GM23338 (cell line): Measurements from ENCODE around the gene IGF2BP1. TPM values are rescaled to one million over a fixed set of nuclear protein-coding genes. Genes with fewer than 3 reads are reported as not detected.

ENCODE experiments used
- ATAC-seq: fragments of 200-7000 bp; cut with Tn5 transposase; 3 replicates; pipeline ENCODE4 v1.9.1; 2020
- DNase-seq: peaks from one replicate; pipeline ENCODE4 v3.0.0-alpha.2; 2015; ENCODE audit warnings: low spot score
- H2AFZ ChIP-seq: fragments of 200-600 bp; sonication (generic); 2 replicates; pipeline ENCODE4 v1.8.0; 2016; ENCODE audit warnings: antibody characterized with exemption, mild to moderate bottlenecking, moderate library complexity
- H3F3A ChIP-seq: fragments of 200-600 bp; sonication (generic); replicated peaks from 2 replicates; pipeline ENCODE4 v1.8.0; 2017; ENCODE audit warnings: antibody characterized with exemption, mixed run types, low read depth
- H3K27ac ChIP-seq: fragments of 200-600 bp; sonication (generic); 2 replicates; pipeline ENCODE4 v1.6.1; 2016; ENCODE audit warnings: low read depth
- H3K27me3 ChIP-seq: fragments of 200-600 bp; sonication (generic); 2 replicates; pipeline ENCODE4 v1.8.0; 2016; ENCODE audit warnings: mild to moderate bottlenecking, mixed run types, moderate library complexity; ENCODE audit not compliant: insufficient read depth
- H3K36me3 ChIP-seq: fragments of 200-600 bp; sonication (generic); 2 replicates; pipeline ENCODE4 v1.8.0; 2016; ENCODE audit warnings: mild to moderate bottlenecking; ENCODE audit not compliant: insufficient read depth
- H3K4me1 ChIP-seq: fragments of 200-600 bp; sonication (generic); 2 replicates; pipeline ENCODE4 v1.8.0; 2016; ENCODE audit warnings: mild to moderate bottlenecking, moderate library complexity; ENCODE audit not compliant: insufficient read depth
- H3K4me2 ChIP-seq: fragments of 200-600 bp; sonication (generic); 2 replicates; pipeline ENCODE4 v1.7.1; 2017; ENCODE audit warnings: mixed run types
- H3K4me3 ChIP-seq: fragments of 200-600 bp; sonication (generic); 2 replicates; pipeline ENCODE4 v1.6.1; 2016; ENCODE audit warnings: mixed run types
- H3K79me2 ChIP-seq: fragments of 200-600 bp; sonication (generic); replicated peaks from 2 replicates; pipeline ENCODE4 v1.8.0; 2017; ENCODE audit warnings: mild to moderate bottlenecking; ENCODE audit not compliant: insufficient read depth
- H3K9me2 ChIP-seq: fragments of 200-600 bp; sonication (generic); 2 replicates; pipeline ENCODE4 v1.8.0; 2017; ENCODE audit not compliant: insufficient read depth
- H4K20me1 ChIP-seq: fragments of 200-600 bp; sonication (generic); replicated peaks from 2 replicates; pipeline ENCODE4 v1.8.0; 2017; ENCODE audit warnings: mild to moderate bottlenecking; ENCODE audit not compliant: insufficient read depth
- H3K27ac Mint-ChIP-seq: 2 replicates; pipeline ENCODE4 v1.8.0; 2020; ENCODE audit warnings: inconsistent platforms, mild to moderate bottlenecking, moderate library complexity, mixed read lengths
- H3K27me3 Mint-ChIP-seq: 3 replicates; pipeline ENCODE4 v1.8.0; 2022; ENCODE audit warnings: low read depth, mild to moderate bottlenecking, moderate library complexity, mixed read lengths, inconsistent platforms; ENCODE audit not compliant: insufficient read depth, poor library complexity
- H3K36me3 Mint-ChIP-seq: 3 replicates; pipeline ENCODE4 v1.8.0; 2021; ENCODE audit warnings: low read depth, mild to moderate bottlenecking, inconsistent platforms, moderate library complexity, mixed read lengths
- H3K4me1 Mint-ChIP-seq: 3 replicates; pipeline ENCODE4 v1.8.0; 2020; ENCODE audit warnings: mild to moderate bottlenecking, inconsistent platforms, mixed read lengths
- H3K4me3 Mint-ChIP-seq: 3 replicates; pipeline ENCODE4 v1.8.0; 2021; ENCODE audit warnings: moderate library complexity, mild to moderate bottlenecking, inconsistent platforms, mixed read lengths
- H3K9me3 Mint-ChIP-seq: 3 replicates; pipeline ENCODE4 v1.8.0; 2020; ENCODE audit warnings: moderate library complexity, mild to moderate bottlenecking, inconsistent platforms, mixed read lengths
- CREB1 ChIP-seq: fragments of 250-450 bp; sonication (Bioruptor Pico); IDR thresholded peaks from 2 replicates; pipeline ENCODE4 v1.5.0; 2020; ENCODE audit warnings: low read depth, mild to moderate bottlenecking, moderate library complexity
- CTCF ChIP-seq, 2 experiments: fragments of 200-600 bp in 1 of 2; sonication (generic) in 1 of 2; conservative IDR thresholded peaks; 2 replicates each; pipeline versions ENCODE4 v1.5.1 to v1.6.1; 2016 to 2017; ENCODE audit warnings: antibody characterized with exemption in 2 of 2, low read depth in 2 of 2, mild to moderate bottlenecking in 2 of 2, moderate library complexity in 1 of 2
- EZH2 ChIP-seq: fragments of 200-600 bp; sonication (generic); IDR thresholded peaks from one replicate; pipeline ENCODE4 v1.8.0; 2017; ENCODE audit warnings: antibody characterized with exemption, mild to moderate bottlenecking, low read depth; ENCODE audit not compliant: unreplicated experiment
- EZH2phosphoT487 ChIP-seq: fragments of 200-600 bp; sonication (generic); IDR thresholded peaks from one replicate; pipeline ENCODE4 v1.8.1; 2018; ENCODE audit warnings: antibody characterized with exemption; ENCODE audit not compliant: unreplicated experiment
- JUNB ChIP-seq: IDR thresholded peaks from one replicate; pipeline ENCODE4 v1.6.1; 2016; ENCODE audit warnings: antibody characterized with exemption; ENCODE audit not compliant: unreplicated experiment
- NANOG ChIP-seq: IDR thresholded peaks from 2 replicates; pipeline ENCODE4 v1.6.1; 2016; ENCODE audit warnings: antibody characterized with exemption, borderline replicate concordance
- POLR2AphosphoS5 ChIP-seq: IDR thresholded peaks from 2 replicates; pipeline ENCODE4 v1.6.1; 2016; ENCODE audit warnings: antibody characterized with exemption, low read depth
- STAT1 ChIP-seq: IDR thresholded peaks from one replicate; pipeline ENCODE4 v1.6.1; 2016; ENCODE audit warnings: antibody characterized with exemption; ENCODE audit not compliant: unreplicated experiment
- ZNF114 ChIP-seq: fragments of 250-450 bp; sonication (Bioruptor Pico); IDR thresholded peaks from 2 replicates; pipeline ENCODE4 v1.5.0; 2020; ENCODE audit warnings: mild to moderate bottlenecking, moderate library complexity
- ZNF331 ChIP-seq: fragments of 250-450 bp; sonication (Bioruptor Pico); IDR thresholded peaks from 2 replicates; pipeline ENCODE4 v1.5.0; 2020; ENCODE audit warnings: low read depth, mild to moderate bottlenecking, moderate library complexity
- ZNF462 ChIP-seq: fragments of 250-450 bp; sonication (Bioruptor Pico); IDR thresholded peaks from 2 replicates; pipeline ENCODE4 v1.5.0; 2020; ENCODE audit warnings: mild to moderate bottlenecking, moderate library complexity
- polyA plus RNA-seq: library from polyadenylated mRNA; unstranded; fragments of >200 nt; fragmentation: Nextera tagmentation; extraction: Ambion mirVana; gene quantifications from 2 replicates; pipeline ENCODE4 v1.2.1, GENCODE V29; 2016
- total RNA-seq: library from RNA; depleted of rRNA; stranded (reverse); fragments of >200 nt; shearing (Covaris generic); gene quantifications from 2 replicates; pipeline ENCODE4 v1.2.3, GENCODE V29; 2014
- TF ChIP-seq, protein P1 (sequence below): IDR thresholded peaks from one replicate; pipeline ENCODE4 v1.6.1; 2018; ENCODE audit warnings: antibody characterized with exemption; ENCODE audit not compliant: unreplicated experiment
- TF ChIP-seq, protein P2 (sequence below): IDR thresholded peaks from 2 replicates; pipeline ENCODE4 v1.6.1; 2016; ENCODE audit warnings: antibody characterized with exemption

IGF2BP1 gene
- total and polyA plus RNA-seq, 2 experiments from 2014 or later: 68.6 to 249 TPM

DNA sequence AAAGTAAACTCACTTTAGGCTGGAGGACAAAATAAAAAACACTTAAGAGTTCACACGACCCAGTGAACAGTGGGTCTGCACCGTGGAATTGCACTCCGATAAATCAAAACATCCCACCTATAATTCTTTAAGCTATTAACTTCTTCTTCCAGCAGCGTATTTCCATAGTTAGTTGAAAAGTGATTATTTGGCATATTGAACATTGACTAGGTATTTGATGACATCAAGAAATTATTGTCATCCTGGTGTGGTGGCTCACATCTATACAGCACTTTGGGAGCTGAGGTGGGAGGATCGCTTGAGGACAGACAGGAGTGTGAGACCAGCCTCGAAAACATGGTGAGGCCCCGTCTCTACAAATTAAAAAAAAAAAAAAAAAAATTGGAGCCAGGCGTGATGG, 23.4 kb downstream of the IGF2BP1 start:
- Histone ChIP-seq H3K79me2 (peaks cover 93% of the 10 kb centered on the region), H3K27ac (peak overlapping the region; percentile 100), H3K4me2 (peak overlapping the region; percentile 77), H3F3A (peaks cover 55% of the 10 kb centered on the region), H2AFZ (no peak overlapping the region), H3K27me3 (no peaks in the 10 kb centered on the region), H3K36me3 (peaks cover 19% of the 10 kb centered on the region), H3K9me2 (peaks cover 3% of the 10 kb centered on the region; the same call in 1 of the 2 replicates), H3K4me3 (peak overlapping the region; percentile 51; the same call in 1 of the 2 replicates), H3K4me1 (peaks cover 86% of the 10 kb centered on the region), H4K20me1 (peaks cover 45% of the 10 kb centered on the region)
- H3K4me1 Mint-ChIP-seq: peaks cover 86% of the 10 kb centered on the region
- H3K36me3 Mint-ChIP-seq: peaks cover 60% of the 10 kb centered on the region
- TF ChIP-seq STAT1 (no peak), ZNF331 (CRISPR knock-in tag) (no peak), ZNF114 (CRISPR knock-in tag) (no peak), CREB1 (CRISPR knock-in tag) (no peak), EZH2phosphoT487 (no peak), ZNF462 (no peak), CTCF (conservative IDR thresholded peaks at IDR 0.05; ENCODE audit: low read depth in 2 of 2) (no peak), POLR2AphosphoS5 (no peak), NANOG (no peak), JUNB (no peak), EZH2 (no peak)
- TF ChIP-seq, protein P1, sequence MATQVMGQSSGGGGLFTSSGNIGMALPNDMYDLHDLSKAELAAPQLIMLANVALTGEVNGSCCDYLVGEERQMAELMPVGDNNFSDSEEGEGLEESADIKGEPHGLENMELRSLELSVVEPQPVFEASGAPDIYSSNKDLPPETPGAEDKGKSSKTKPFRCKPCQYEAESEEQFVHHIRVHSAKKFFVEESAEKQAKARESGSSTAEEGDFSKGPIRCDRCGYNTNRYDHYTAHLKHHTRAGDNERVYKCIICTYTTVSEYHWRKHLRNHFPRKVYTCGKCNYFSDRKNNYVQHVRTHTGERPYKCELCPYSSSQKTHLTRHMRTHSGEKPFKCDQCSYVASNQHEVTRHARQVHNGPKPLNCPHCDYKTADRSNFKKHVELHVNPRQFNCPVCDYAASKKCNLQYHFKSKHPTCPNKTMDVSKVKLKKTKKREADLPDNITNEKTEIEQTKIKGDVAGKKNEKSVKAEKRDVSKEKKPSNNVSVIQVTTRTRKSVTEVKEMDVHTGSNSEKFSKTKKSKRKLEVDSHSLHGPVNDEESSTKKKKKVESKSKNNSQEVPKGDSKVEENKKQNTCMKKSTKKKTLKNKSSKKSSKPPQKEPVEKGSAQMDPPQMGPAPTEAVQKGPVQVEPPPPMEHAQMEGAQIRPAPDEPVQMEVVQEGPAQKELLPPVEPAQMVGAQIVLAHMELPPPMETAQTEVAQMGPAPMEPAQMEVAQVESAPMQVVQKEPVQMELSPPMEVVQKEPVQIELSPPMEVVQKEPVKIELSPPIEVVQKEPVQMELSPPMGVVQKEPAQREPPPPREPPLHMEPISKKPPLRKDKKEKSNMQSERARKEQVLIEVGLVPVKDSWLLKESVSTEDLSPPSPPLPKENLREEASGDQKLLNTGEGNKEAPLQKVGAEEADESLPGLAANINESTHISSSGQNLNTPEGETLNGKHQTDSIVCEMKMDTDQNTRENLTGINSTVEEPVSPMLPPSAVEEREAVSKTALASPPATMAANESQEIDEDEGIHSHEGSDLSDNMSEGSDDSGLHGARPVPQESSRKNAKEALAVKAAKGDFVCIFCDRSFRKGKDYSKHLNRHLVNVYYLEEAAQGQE: no peak
- TF ChIP-seq, protein P2, sequence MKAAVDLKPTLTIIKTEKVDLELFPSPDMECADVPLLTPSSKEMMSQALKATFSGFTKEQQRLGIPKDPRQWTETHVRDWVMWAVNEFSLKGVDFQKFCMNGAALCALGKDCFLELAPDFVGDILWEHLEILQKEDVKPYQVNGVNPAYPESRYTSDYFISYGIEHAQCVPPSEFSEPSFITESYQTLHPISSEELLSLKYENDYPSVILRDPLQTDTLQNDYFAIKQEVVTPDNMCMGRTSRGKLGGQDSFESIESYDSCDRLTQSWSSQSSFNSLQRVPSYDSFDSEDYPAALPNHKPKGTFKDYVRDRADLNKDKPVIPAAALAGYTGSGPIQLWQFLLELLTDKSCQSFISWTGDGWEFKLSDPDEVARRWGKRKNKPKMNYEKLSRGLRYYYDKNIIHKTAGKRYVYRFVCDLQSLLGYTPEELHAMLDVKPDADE: no peak
- H3K27me3 Mint-ChIP-seq: peaks cover 20% of the 10 kb centered on the region
- no peak for ATAC-seq
- no peaks in the 10 kb centered on the region; the same call in 2 of the 3 replicates for H3K9me3 Mint-ChIP-seq
- DNase-seq: no peak
- H3K27ac Mint-ChIP-seq: peak overlapping the region; percentile 80
- H3K4me3 Mint-ChIP-seq: peak overlapping the region; percentile 28; the same call in 1 of the 3 replicates
